ENCODE measurements around the gene BOC. TPM values are rescaled to one million over a fixed set of nuclear protein-coding genes. Genes with fewer than 3 reads are reported as not detected.

The BOC gene
- total RNA-seq, 1 experiment from 2014 or later = 13.4 TPM

DNA sequence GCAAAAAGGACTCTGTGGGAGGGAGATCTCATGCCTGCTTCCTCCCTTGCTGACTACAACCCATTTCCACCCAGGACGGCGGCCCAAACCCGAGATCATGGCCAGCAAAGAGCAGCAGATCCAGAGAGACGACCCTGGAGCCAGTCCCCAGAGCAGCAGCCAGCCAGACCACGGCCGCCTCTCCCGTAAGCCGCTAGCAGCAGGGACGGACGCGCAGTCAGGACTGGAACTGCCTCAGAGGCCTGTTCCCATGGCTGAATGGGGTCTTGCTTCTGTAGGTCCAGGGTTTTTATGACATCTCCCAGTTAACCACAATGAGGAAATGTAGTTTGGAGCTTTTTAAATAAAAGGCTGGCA, 67.2 kb downstream of the BOC start:
- Histone ChIP-seq H3K27ac (no peak overlapping the region), H3K27me3 (no peaks in the 10 kb centered on the region), H3K9me3 (replicated peaks) (no peaks in the 10 kb centered on the region), H3K36me3 (peaks cover 3% of the 10 kb centered on the region; the same call in 1 of the 2 replicates), H3K4me1 (peaks cover 24% of the 10 kb centered on the region), H3K4me3 (no peak overlapping the region)
- DNase-seq = no peak

DNA sequence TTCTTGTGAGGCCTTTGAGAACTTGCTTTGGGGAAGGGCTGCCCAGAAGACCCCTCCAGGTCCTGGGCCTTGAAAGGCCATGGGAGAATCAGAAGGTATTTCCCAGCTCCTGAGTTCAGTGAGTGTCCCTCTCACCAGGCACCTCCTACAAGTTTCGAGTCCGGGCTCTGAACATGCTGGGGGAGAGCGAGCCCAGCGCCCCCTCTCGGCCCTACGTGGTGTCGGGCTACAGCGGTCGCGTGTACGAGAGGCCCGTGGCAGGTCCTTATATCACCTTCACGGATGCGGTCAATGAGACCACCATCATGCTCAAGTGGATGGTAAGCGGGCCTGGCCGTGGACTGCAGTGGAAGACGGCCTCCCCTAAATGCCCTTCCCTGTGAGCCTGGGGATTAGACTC, 68.3 kb downstream of the BOC start:
- Histone ChIP-seq H3K4me3 (no peak overlapping the region), H3K27ac (no peak overlapping the region), H3K4me1 (peaks cover 23% of the 10 kb centered on the region), H3K36me3 (peaks cover 3% of the 10 kb centered on the region; the same call in 1 of the 2 replicates), H3K27me3 (no peaks in the 10 kb centered on the region), H3K9me3 (replicated peaks) (no peaks in the 10 kb centered on the region)
- DNase-seq = no peak

DNA sequence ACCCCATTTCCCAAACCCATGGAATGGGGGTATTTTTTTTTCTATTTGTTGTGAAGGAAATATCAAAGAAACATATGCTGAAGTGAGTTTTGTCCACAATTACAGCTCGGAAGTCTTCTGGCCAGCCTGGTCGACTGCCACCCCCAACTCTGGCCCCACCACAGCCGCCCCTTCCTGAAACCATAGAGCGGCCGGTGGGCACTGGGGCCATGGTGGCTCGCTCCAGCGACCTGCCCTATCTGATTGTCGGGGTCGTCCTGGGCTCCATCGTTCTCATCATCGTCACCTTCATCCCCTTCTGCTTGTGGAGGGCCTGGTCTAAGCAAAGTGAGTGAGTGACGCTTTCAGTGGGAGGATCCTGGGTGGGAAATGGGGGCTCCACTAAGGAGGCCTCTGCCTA, 71.9 kb downstream of the BOC start:
- peaks cover 3% of the 10 kb centered on the region; the same call in 1 of the 2 replicates for H3K36me3 ChIP-seq
- H3K4me3 ChIP-seq = no peak overlapping the region
- H3K27me3 ChIP-seq = no peaks in the 10 kb centered on the region
- H3K4me1 ChIP-seq = peaks cover 4% of the 10 kb centered on the region; the same call in 1 of the 2 replicates
- H3K9me3 ChIP-seq (replicated peaks) = no peaks in the 10 kb centered on the region
- no peak overlapping the region for H3K27ac ChIP-seq
- DNase-seq = no peak

DNA sequence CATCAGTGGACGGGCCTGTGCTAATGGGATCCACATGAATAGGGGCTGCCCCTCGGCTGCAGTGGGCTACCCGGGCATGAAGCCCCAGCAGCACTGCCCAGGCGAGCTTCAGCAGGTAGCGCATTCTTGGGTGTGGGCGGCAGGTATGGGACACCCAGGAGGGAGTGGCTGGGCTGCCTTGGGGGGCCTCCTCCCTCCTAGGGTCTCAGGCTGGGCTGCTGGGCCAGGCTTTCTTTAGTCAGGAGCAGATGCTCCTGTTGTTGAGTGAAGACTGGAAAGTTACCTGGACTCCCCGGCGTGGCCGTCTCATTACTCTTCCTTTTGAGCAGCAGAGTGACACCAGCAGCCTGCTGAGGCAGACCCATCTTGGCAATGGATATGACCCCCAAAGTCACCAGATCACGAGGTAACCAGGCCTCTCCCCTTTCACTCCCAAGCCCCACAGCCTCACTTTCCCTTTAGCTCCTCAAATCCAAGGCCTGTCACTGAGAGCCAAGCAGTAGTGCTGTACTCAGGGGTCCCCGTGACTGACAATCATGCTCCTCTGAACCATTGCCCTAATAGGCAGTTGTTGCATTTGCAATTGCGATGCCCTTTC, 73.2 kb downstream of the BOC start:
- no peak for DNase-seq

DNA sequence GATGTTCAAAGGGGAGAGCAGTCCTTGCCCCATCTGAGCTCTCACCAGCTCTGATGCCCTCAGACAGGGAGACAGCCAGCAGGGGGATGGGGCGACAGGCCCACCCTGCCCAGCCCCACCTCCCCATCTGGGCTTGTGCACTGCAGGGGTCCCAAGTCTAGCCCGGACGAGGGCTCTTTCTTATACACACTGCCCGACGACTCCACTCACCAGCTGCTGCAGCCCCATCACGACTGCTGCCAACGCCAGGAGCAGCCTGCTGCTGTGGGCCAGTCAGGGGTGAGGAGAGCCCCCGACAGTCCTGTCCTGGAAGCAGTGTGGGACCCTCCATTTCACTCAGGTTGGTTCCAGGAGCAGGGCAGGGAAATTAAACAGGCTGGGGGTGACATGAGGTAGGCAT, 73.9 kb downstream of the BOC start:
- H3K4me3 ChIP-seq = no peak overlapping the region
- peaks cover 4% of the 10 kb centered on the region; the same call in 1 of the 2 replicates for H3K4me1 ChIP-seq
- H3K36me3 ChIP-seq = peaks cover 3% of the 10 kb centered on the region; the same call in 1 of the 2 replicates
- H3K27ac ChIP-seq = no peak overlapping the region
- no peaks in the 10 kb centered on the region for H3K27me3 ChIP-seq
- DNase-seq = no peak
- no peaks in the 10 kb centered on the region for H3K9me3 ChIP-seq (replicated peaks)

More for the DNA sequence above, 73.2 kb downstream of the BOC start:
- H3K36me3 ChIP-seq = peaks cover 3% of the 10 kb centered on the region; the same call in 1 of the 2 replicates
- H3K9me3 ChIP-seq (replicated peaks) = no peaks in the 10 kb centered on the region
- H3K27ac ChIP-seq = no peak overlapping the region
- no peak overlapping the region for H3K4me3 ChIP-seq
- H3K27me3 ChIP-seq = no peaks in the 10 kb centered on the region
- H3K4me1 ChIP-seq = peaks cover 4% of the 10 kb centered on the region; the same call in 1 of the 2 replicates

DNA sequence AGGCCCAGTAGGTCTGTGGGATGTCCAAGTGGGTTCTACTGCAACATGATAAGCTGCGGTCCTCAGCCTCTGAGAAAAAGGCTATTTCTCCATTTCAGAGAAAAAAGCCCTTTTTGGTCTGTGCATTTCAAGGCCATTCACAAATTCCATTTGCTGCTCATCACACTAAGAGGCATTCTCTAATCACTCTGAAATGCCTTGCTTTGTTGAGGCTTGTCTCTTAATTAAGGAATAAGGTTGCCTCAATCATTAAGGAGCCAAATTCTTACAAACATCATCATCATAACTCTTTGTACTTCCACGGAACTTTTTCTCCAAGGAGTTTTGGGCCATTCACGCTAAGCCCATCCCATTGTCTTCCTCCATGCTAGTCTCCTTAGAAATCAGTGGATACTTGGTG, 74.4 kb downstream of the BOC start:
- no peak for DNase-seq
- Histone ChIP-seq H3K27me3 (no peaks in the 10 kb centered on the region), H3K36me3 (peaks cover 3% of the 10 kb centered on the region; the same call in 1 of the 2 replicates)

DNA sequence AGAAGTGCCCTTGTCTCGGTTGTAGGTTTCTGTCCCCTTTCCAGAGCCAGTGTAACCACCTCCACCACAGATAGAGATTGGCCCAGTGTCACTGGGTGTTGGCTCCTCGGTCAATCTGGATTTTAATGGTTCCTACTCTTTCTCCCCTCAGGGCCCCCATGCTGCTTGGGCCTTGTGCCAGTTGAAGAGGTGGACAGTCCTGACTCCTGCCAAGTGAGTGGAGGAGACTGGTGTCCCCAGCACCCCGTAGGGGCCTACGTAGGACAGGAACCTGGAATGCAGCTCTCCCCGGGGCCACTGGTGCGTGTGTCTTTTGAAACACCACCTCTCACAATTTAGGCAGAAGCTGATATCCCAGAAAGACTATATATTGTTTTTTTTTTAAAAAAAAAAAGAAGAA, 75.2 kb downstream of the BOC start:
- H3K27ac ChIP-seq = no peak overlapping the region
- H3K4me3 ChIP-seq = no peak overlapping the region

More for the DNA sequence above, 74.4 kb downstream of the BOC start:
- Histone ChIP-seq H3K4me1 (peaks cover 4% of the 10 kb centered on the region; the same call in 1 of the 2 replicates), H3K27ac (no peak overlapping the region), H3K4me3 (no peak overlapping the region), H3K9me3 (replicated peaks) (no peaks in the 10 kb centered on the region)

DNA sequence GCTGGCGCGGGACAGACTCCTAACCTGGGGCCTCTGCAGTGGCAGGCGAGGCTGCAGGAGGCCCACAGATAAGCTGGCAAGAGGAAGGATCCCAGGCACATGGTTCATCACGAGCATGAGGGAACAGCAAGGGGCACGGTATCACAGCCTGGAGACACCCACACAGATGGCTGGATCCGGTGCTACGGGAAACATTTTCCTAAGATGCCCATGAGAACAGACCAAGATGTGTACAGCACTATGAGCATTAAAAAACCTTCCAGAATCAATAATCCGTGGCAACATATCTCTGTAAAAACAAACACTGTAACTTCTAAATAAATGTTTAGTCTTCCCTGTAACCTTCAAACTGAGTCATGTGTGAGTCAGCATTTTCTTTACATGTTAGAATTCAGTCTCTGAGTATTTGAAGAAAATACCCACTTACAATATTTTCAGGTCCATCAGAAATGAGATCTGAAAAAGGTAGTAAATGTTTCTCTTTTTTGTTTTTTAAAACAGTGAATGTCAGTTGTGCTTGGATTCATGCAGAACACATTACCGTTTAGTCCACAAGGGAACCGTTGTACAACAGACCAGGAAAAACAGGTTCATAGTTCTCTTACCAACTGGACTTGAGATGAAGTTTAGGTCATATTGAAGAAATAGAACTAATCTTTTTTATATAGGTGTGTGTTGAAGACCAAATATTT, 75.9 kb downstream of the BOC start:
- H3K4me3 ChIP-seq = no peak overlapping the region
- no peaks in the 10 kb centered on the region for H3K9me3 ChIP-seq (replicated peaks)
- no peaks in the 10 kb centered on the region for H3K27me3 ChIP-seq
- H3K27ac ChIP-seq = no peak overlapping the region
- DNase-seq = no peak
- no peaks in the 10 kb centered on the region for H3K36me3 ChIP-seq
- peaks cover 4% of the 10 kb centered on the region; the same call in 1 of the 2 replicates for H3K4me1 ChIP-seq

More for the DNA sequence above, 75.2 kb downstream of the BOC start:
- H3K9me3 ChIP-seq (replicated peaks) = no peaks in the 10 kb centered on the region
- no peaks in the 10 kb centered on the region for H3K27me3 ChIP-seq
- H3K36me3 ChIP-seq = no peaks in the 10 kb centered on the region; the same call in 1 of the 2 replicates
- no peak for DNase-seq
- peaks cover 4% of the 10 kb centered on the region; the same call in 1 of the 2 replicates for H3K4me1 ChIP-seq

DNA sequence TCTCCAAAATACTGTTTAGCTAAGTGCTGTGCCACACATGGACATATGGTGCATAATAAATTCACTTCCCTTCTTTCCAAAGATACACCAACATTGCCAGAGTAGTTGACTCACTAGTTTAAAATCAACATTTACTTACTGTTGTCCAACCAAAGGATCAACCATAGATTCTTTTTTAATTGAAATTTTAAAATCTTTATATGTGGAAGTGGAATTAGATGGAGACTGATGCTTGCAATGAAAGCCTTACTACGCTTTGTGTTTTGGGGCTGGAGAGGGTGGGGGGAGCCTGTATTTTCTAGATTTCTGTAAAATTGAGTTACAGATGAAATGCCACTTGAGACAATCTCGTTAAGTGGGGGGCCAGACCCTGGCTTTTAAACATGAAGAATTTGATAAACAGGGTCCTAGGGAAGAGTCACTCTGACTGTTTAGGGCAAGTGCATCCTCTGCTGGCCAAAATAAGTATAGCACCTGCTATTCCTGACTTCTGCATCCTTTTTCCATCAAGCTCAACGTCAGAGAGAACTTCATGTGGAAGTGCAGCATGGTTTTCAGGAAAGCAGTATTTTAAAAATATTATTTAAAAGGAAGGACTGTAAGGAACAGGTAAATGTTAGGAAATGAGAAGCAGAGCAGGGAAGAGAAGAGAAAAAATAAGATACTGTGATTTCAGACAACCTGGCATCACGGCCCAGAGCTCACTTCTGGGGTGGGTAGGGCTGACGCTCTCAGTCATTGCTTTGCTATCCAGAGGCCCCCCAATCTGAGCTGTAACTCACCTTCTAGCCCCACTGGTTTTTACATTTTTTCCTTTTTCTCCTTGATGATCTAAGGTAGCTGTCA, 76.7 kb downstream of the BOC start:
- H3K9me3 ChIP-seq (replicated peaks) = no peaks in the 10 kb centered on the region
- H3K4me1 ChIP-seq = peaks cover 4% of the 10 kb centered on the region; the same call in 1 of the 2 replicates
- H3K36me3 ChIP-seq = no peaks in the 10 kb centered on the region
- H3K27ac ChIP-seq = no peak overlapping the region
- peak; percentile 55 to 88 for DNase-seq
- H3K4me3 ChIP-seq = no peak overlapping the region
- H3K27me3 ChIP-seq = no peaks in the 10 kb centered on the region

DNA sequence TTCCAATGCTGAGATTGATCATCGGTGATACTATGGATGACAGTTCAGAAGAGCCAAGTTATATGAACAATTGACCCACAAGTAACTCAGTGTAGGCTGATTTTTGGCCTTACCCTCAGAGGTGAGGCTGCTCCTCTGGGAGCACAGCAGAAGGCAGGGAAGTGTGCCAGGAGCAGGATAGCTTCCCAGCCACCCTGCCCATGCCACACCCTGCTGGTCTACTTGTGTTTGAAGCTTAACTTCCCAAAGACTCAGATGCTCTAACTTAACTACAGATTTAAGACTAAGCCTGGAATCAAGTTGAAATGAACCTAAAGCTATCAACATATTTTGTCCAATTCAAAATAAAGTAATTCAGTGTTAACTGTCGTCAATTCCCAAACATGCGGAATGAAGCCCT, 77.5 kb downstream of the BOC start:
- no peaks in the 10 kb centered on the region for H3K27me3 ChIP-seq
- H3K4me1 ChIP-seq = peaks cover 4% of the 10 kb centered on the region; the same call in 1 of the 2 replicates
- no peak overlapping the region for H3K4me3 ChIP-seq
- H3K27ac ChIP-seq = no peak overlapping the region
- no peaks in the 10 kb centered on the region for H3K9me3 ChIP-seq (replicated peaks)
- no peak for DNase-seq
- no peaks in the 10 kb centered on the region for H3K36me3 ChIP-seq

DNA sequence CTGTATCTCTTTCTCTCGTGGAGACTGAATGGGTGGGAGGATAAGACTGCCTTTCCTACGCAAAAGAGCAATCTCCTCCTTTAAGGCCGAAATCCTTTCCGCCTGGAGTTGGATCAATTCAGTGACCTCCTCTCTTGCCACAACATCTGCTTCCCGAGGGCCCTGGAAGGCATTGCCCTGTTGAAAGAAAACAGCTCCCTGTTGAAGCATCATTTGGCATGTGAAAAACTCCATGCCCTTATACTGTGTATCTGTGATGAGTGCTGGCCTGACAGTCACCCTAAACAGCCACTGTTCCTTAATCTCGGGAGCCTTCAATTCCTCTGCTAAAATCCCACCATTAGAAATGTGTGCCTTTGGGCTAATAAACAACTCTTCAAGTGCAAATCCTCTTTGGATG, 80.2 kb downstream of the BOC start:
- no peaks in the 10 kb centered on the region for H3K36me3 ChIP-seq
- DNase-seq = no peak
- no peak overlapping the region for H3K27ac ChIP-seq
- no peaks in the 10 kb centered on the region for H3K27me3 ChIP-seq
- no peaks in the 10 kb centered on the region for H3K9me3 ChIP-seq (replicated peaks)
- H3K4me1 ChIP-seq = peaks cover 4% of the 10 kb centered on the region; the same call in 1 of the 2 replicates
- H3K4me3 ChIP-seq = no peak overlapping the region

DNA sequence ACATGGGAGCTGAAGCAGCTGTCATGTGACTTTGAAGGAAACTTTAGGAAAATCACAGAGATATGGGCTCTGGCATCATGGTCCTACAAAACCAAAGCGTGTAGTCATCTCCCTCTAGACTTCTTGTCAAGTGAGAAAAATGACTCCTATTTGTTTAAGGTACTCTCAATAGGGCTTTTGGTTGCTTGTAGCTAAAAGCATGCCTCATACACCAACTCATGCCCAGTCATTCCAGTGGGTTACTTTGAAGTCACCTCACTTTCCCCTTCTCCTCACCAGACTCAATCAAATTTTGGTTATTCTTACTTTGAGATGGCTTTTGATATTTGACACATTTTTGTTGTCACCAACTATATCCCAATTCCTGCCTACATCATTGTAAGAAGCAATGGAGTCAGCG, 81.6 kb downstream of the BOC start:
- no peak for DNase-seq
- H3K27ac ChIP-seq = no peak overlapping the region
- no peaks in the 10 kb centered on the region for H3K27me3 ChIP-seq
- H3K4me3 ChIP-seq = no peak overlapping the region
- H3K4me1 ChIP-seq = no peaks in the 10 kb centered on the region
- no peaks in the 10 kb centered on the region for H3K9me3 ChIP-seq (replicated peaks)
- no peaks in the 10 kb centered on the region for H3K36me3 ChIP-seq

DNA sequence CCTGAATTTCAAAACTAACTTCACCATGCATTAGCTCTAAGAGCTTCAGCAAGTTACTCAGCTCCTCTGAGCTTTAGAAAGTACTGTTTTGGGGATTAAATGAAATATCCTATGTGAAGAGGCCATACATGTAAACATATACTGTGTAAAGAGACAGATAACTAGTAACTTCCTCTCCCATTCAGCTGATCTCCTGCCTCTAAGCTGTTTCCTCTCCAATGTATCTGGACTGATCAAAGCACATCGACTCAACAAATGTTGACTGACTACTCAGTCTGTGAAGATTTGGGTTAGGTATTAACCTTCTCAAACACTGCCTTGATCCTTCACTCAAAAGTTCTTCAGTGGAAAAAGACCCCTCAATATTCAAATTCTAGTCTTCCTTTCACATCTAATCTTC, 82.0 kb downstream of the BOC start:
- no peaks in the 10 kb centered on the region for H3K27me3 ChIP-seq
- no peaks in the 10 kb centered on the region for H3K9me3 ChIP-seq (replicated peaks)
- no peak overlapping the region for H3K4me3 ChIP-seq
- H3K27ac ChIP-seq = no peak overlapping the region
- H3K36me3 ChIP-seq = no peaks in the 10 kb centered on the region
- no peaks in the 10 kb centered on the region for H3K4me1 ChIP-seq
- no peak for DNase-seq

DNA sequence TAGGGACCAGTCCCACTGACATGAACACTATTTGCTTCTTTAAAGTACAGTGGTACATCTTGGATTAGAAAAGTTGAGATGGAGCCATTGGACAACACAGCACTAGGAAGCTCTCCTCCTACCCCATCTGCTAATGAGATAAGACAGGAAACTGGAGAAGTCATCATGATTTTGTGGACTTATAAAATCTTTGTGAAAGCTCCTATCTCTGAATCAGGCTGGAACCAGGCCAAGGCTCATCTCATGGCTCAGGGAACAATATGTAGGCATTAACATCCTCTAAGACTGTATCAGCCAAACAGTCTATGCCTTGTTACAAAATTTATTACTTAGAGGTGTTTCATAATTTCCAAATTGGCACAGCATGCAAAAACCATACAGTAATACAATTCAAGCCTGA, 84.1 kb downstream of the BOC start:
- H3K4me1 ChIP-seq = no peaks in the 10 kb centered on the region
- no peak overlapping the region for H3K4me3 ChIP-seq
- no peak overlapping the region for H3K27ac ChIP-seq
- no peaks in the 10 kb centered on the region for H3K27me3 ChIP-seq
- no peak for DNase-seq
- no peaks in the 10 kb centered on the region for H3K9me3 ChIP-seq (replicated peaks)
- H3K36me3 ChIP-seq = no peaks in the 10 kb centered on the region

DNA sequence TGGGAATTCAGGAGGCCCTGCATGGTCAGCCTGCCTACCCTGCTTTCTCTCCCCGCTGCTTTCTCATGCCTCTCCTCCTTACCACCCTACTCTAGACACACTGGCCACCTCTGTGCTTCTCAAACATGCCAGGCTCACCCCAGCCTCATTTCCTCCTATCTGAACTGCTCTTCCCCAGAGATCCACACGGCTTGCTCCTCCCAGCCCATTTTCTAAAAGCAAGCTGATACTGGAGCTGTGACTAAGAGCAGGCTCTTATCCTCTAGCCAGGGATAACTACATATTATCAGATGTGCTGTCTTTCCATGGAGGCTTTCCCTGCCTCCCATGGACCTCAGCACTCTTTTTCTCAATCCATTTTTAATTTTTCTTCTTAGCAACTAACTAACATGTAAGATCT, 85.9 kb downstream of the BOC start:
- no peak for DNase-seq
- H3K4me3 ChIP-seq = no peak overlapping the region
- H3K4me1 ChIP-seq = no peaks in the 10 kb centered on the region
- no peaks in the 10 kb centered on the region for H3K36me3 ChIP-seq
- H3K27me3 ChIP-seq = no peaks in the 10 kb centered on the region
- H3K9me3 ChIP-seq (replicated peaks) = no peaks in the 10 kb centered on the region
- H3K27ac ChIP-seq = no peak overlapping the region

Measured in SJCRH30 (cell line).